Measurements from ENCODE around the gene CD52. TPM values are rescaled to one million over a fixed set of nuclear protein-coding genes. Genes with fewer than 3 reads are reported as not detected.
A peak's percentile ranks its signal among the peaks of the same experiment; 100 is the strongest.

CD52 gene
- total and polyA plus RNA-seq, 2 donors (not counting 3 experiments of a cell fraction or from before 2014, with no cell fraction given) = not detected

DNA sequence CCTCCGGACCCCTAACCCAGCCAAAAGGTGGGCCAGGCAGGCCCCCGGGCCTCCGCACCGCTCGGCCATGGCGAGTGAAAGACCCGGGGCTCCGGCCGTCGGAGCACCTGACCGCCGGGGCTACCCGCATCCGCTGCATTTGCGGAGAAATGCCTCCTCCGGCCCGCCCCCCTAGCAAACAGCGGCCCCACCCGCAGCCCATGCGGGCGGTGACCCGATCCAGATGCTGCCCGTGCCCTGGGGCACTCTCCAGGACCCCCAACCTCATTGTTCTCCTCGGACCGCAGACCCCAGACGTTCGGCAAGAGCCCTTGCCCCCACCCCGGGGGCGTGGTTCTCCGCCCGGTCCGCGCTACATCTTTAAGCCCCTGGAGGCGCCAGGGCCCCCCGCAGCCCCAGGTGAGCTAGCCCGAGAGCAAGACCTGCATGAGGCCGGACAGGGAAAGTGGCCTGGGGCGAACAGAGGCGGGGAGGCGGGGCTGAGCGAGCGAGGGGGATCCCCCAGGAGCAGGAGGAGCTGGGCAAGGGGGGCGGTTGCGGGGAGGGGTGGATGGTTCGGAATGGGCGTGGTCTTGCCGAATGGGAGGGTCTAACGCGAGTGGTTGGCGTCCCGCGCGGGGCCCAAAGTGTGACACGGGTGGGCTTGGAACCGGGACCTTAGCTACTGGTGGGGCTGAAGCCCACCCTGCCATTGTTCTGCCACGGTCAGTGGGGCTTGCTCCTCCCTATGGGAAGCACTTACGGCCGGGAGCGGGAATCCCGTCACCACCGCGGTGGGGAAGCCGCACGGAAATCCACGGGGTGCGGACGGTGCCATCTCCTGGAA lies 42.4 kb downstream of the CD52 start:
- DNase-seq (ENCODE audit: low read depth, low spot score) (no peak), FAIRE-seq (no peak)
- Histone ChIP-seq H3K9me3 (replicated peaks; ENCODE audit: control insufficient read depth, insufficient read depth, low read length) (no peaks in the 10 kb centered on the region), H3K36me3 (ENCODE audit: control insufficient read depth in 2 of 2, extremely low read depth in 1 of 2, insufficient read depth in 2 of 2, low read length in 2 of 2) (no peaks in the 10 kb centered on the region), H2AFZ (ENCODE audit: low read depth, low read length) (peak overlapping the region; percentile 26), H3K27me3 (ENCODE audit: control insufficient read depth in 2 of 2, insufficient read depth in 2 of 2, low read length in 2 of 2) (peaks cover 23 to 25% of the 10 kb centered on the region in 2 experiments), H4K20me1 (replicated peaks; ENCODE audit: control insufficient read depth, extremely low read depth, insufficient read depth, low read length) (no peaks in the 10 kb centered on the region), H3K9me1 (replicated peaks; ENCODE audit: control insufficient read depth, extremely low read depth, insufficient read depth, low read length) (no peaks in the 10 kb centered on the region), H3K4me3 (replicated peaks in 1 of 3; ENCODE audit: insufficient read depth in 1 of 3, low read depth in 1 of 3, low read length in 3 of 3) (no peak overlapping the region), H3K4me2 (ENCODE audit: insufficient read depth, low read length) (no peak overlapping the region), H3K27ac (ENCODE audit: insufficient read depth, low read depth, low read length) (no peak overlapping the region), H3K79me2 (ENCODE audit: control insufficient read depth, insufficient read depth, low read length) (no peaks in the 10 kb centered on the region), H3K9ac (replicated peaks; ENCODE audit: extremely low read depth, insufficient read depth, low read length) (no peak overlapping the region), H3K4me1 (ENCODE audit: control insufficient read depth, extremely low read depth, insufficient read depth, low read length) (no peaks in the 10 kb centered on the region)
- CTCF ChIA-PET = interaction anchor here (2.8 kb wide), 1 partner anchor 38 kb away, joined by 16 read pairs; no protein-coding TSS in a partner anchor
- peak; percentile 78 for TF ChIP-seq EZH2 (IDR thresholded peaks at IDR 0.05; ENCODE audit: borderline replicate concordance, low read depth, low read length, severe bottlenecking)
- TF ChIP-seq GATA2 (IDR thresholded peaks at IDR 0.05; ENCODE audit: insufficient read depth, insufficient read length, low read depth, low read length) = no peak
- intact Hi-C loops (cut with micrococcal nuclease) (loop anchor here (5.0 kb wide), 1 partner anchor 38 kb away; no protein-coding TSS in a partner anchor), dilution Hi-C loops (cut with MboI; ENCODE audit: extremely low pct_ligation_motif_present, low sequenced_read_pairs) (no loop called here)
- POLR2A ChIA-PET = no interaction called here
- no TSS peak for BruUV-seq (replicated peaks)

GRCh38 chr1:26360807-26361604 lies 43.2 kb downstream of the CD52 start:
- no peak overlapping the region for H3K4me3 ChIP-seq (replicated peaks in 1 of 3; ENCODE audit: insufficient read depth in 1 of 3, low read depth in 1 of 3, low read length in 3 of 3)
- FAIRE-seq = no peak
- H3K27me3 ChIP-seq (ENCODE audit: control insufficient read depth in 2 of 2, insufficient read depth in 2 of 2, low read length in 2 of 2) = peaks cover 23 to 25% of the 10 kb centered on the region in 2 experiments

More at GRCh38 chr1:26360807-26361604, 43.2 kb downstream of the CD52 start:
- Histone ChIP-seq H3K27ac (ENCODE audit: insufficient read depth, low read depth, low read length) (no peak overlapping the region), H3K36me3 (ENCODE audit: control insufficient read depth in 2 of 2, extremely low read depth in 1 of 2, insufficient read depth in 2 of 2, low read length in 2 of 2) (no peaks in the 10 kb centered on the region), H3K9me1 (replicated peaks; ENCODE audit: control insufficient read depth, extremely low read depth, insufficient read depth, low read length) (no peaks in the 10 kb centered on the region), H3K4me1 (ENCODE audit: control insufficient read depth, extremely low read depth, insufficient read depth, low read length) (no peaks in the 10 kb centered on the region), H2AFZ (ENCODE audit: low read depth, low read length) (peak overlapping the region; percentile 26), H3K4me2 (ENCODE audit: insufficient read depth, low read length) (no peak overlapping the region), H4K20me1 (replicated peaks; ENCODE audit: control insufficient read depth, extremely low read depth, insufficient read depth, low read length) (no peaks in the 10 kb centered on the region), H3K9me3 (replicated peaks; ENCODE audit: control insufficient read depth, insufficient read depth, low read length) (no peaks in the 10 kb centered on the region), H3K79me2 (ENCODE audit: control insufficient read depth, insufficient read depth, low read length) (no peaks in the 10 kb centered on the region), H3K9ac (replicated peaks; ENCODE audit: extremely low read depth, insufficient read depth, low read length) (no peak overlapping the region)
- intact Hi-C loops (cut with micrococcal nuclease) (loop anchor here (5.0 kb wide), 1 partner anchor 39 kb away; no protein-coding TSS in a partner anchor), dilution Hi-C loops (cut with MboI; ENCODE audit: extremely low pct_ligation_motif_present, low sequenced_read_pairs) (no loop called here)
- TF ChIP-seq JUN (IDR thresholded peaks at IDR 0.05; ENCODE audit: borderline replicate concordance, insufficient read depth, insufficient read length, low read depth) (no peak), GATA2 (IDR thresholded peaks at IDR 0.05; ENCODE audit: insufficient read depth, insufficient read length, low read depth, low read length) (no peak), POLR2A (IDR thresholded peaks at IDR 0.05; ENCODE audit: low read depth, low read length) (no peak), POLR2AphosphoS5 (IDR thresholded peaks at IDR 0.05; ENCODE audit: insufficient read depth, low read depth, low read length) (no peak), MAX (IDR thresholded peaks at IDR 0.05; ENCODE audit: insufficient read depth, insufficient read length) (no peak), FOS (IDR thresholded peaks at IDR 0.05; ENCODE audit: borderline replicate concordance, insufficient read depth, low read length) (no peak), MYC (IDR thresholded peaks at IDR 0.05; ENCODE audit: low read depth, low read length) (no peak), EZH2 (IDR thresholded peaks at IDR 0.05; ENCODE audit: borderline replicate concordance, low read depth, low read length, severe bottlenecking) (no peak)
- TF ChIP-seq, protein P1, sequence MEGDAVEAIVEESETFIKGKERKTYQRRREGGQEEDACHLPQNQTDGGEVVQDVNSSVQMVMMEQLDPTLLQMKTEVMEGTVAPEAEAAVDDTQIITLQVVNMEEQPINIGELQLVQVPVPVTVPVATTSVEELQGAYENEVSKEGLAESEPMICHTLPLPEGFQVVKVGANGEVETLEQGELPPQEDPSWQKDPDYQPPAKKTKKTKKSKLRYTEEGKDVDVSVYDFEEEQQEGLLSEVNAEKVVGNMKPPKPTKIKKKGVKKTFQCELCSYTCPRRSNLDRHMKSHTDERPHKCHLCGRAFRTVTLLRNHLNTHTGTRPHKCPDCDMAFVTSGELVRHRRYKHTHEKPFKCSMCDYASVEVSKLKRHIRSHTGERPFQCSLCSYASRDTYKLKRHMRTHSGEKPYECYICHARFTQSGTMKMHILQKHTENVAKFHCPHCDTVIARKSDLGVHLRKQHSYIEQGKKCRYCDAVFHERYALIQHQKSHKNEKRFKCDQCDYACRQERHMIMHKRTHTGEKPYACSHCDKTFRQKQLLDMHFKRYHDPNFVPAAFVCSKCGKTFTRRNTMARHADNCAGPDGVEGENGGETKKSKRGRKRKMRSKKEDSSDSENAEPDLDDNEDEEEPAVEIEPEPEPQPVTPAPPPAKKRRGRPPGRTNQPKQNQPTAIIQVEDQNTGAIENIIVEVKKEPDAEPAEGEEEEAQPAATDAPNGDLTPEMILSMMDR (IDR thresholded peaks at IDR 0.05; ENCODE audit: extremely low read depth in 1 of 2, insufficient read depth in 1 of 2, low read depth in 1 of 2, low read length in 2 of 2) = no peak
- CTCF ChIA-PET = interaction anchor here (1.8 to 3.2 kb wide), 4 partner anchors 39 to 325 kb away, joined by 10 to 16 read pairs (median 12); no protein-coding TSS in a partner anchor
- DNase-seq (ENCODE audit: low read depth, low spot score) = no peak
- POLR2A ChIA-PET = no interaction called here
- no TSS peak for BruUV-seq (replicated peaks)
